Transverse colon (tissue), 4 donors: ENCODE data around the gene ARHGAP8. TPM values are rescaled to one million over a fixed set of nuclear protein-coding genes. Genes with fewer than 3 reads are reported as not detected.

Experiments used
- DNase-seq: peaks from one replicate; pipeline ENCODE4 v3.0.0-alpha.2; 2019
- H3K27ac ChIP-seq, 4 donors: fragments of 200-600 bp; sonication (generic); 2 replicates each; pipeline ENCODE4 v1.5.1; 2016 to 2018; ENCODE audit warnings: inconsistent platforms in 4 of 4
- H3K27me3 ChIP-seq: fragments of 200-600 bp; sonication (generic); 2 replicates; pipeline ENCODE4 v1.5.1; 2017; ENCODE audit warnings: inconsistent platforms
- H3K36me3 ChIP-seq, 4 donors: fragments of 200-600 bp; sonication (generic); 2 replicates each; pipeline ENCODE4 v1.5.1; 2017 to 2019; ENCODE audit warnings: inconsistent platforms in 4 of 4
- H3K4me1 ChIP-seq, 4 donors: fragments of 200-600 bp; sonication (generic); 2 replicates each; pipeline ENCODE4 v1.5.1; 2017 to 2020; ENCODE audit warnings: inconsistent platforms in 4 of 4
- H3K4me3 ChIP-seq, 4 donors: fragments of 200-600 bp; sonication (generic); 1 replicate in 1 of 4; 2 replicates in 3 of 4; pipeline versions ENCODE4 v1.5.1 to v1.6.1; 2017 to 2019; ENCODE audit warnings: inconsistent platforms in 4 of 4
- H3K9me3 ChIP-seq, 2 donors: fragments of 200-600 bp; sonication (generic); 2 replicates each; pipeline ENCODE4 v1.5.1; 2017 to 2019; ENCODE audit warnings: inconsistent platforms in 2 of 2
- CTCF ChIP-seq, 5 experiments: fragments of 200-600 bp in 3 of 5; fragments of 450-650 bp in 2 of 5; sonication (generic) in 3 of 5; IDR thresholded peaks; 1 replicate in 2 of 5; 2 replicates in 3 of 5; pipeline ENCODE4 v1.5.1; 2016 to 2017; ENCODE audit warnings: antibody characterized with exemption in 5 of 5, inconsistent platforms in 3 of 5, mild to moderate bottlenecking in 2 of 5, moderate library complexity in 1 of 5
- EP300 ChIP-seq: sonication (generic); formaldehyde crosslinking; IDR thresholded peaks from one replicate; pipeline ENCODE4 v1.6.1; 2017; ENCODE audit warnings: antibody characterized with exemption, low read depth
- POLR2A ChIP-seq: fragments of 450-650 bp; IDR thresholded peaks from one replicate; pipeline ENCODE4 v1.6.1; 2016; ENCODE audit warnings: antibody characterized with exemption, mild to moderate bottlenecking, moderate library complexity
- POLR2AphosphoS5 ChIP-seq, 3 donors: sonication (generic); formaldehyde crosslinking; IDR thresholded peaks; one replicate each; pipeline ENCODE4 v1.6.1; 2016; ENCODE audit warnings: antibody characterized with exemption in 3 of 3
- WGBS, 2 donors: methylation state at CpG; one replicate each; pipeline ENCODE4 v1.1.5; 2018; ENCODE audit warnings: low coverage in 1 of 2; 5-methylcytosine and 5-hydroxymethylcytosine counted together
- in situ Hi-C, 4 donors: fragments of 200-750 bp; cut with MboI; loops; one replicate each; pipeline versions ENCODE4 v1.15.0 to v1.15.1; 2017; ENCODE audit warnings: low sequenced_read_pairs in 3 of 4, low pct_ligation_motif_present in 1 of 4, low pct_unique_long_range_greater_than_20kb in 1 of 4
- intact Hi-C: fragments of 100-400 bp; cut with DNase I; formaldehyde crosslinking; loops from one replicate; pipeline ENCODE4 v1.15.1; 2023; ENCODE audit warnings: low total_unique reads
- total RNA-seq, 4 donors: library from RNA; depleted of rRNA; stranded (reverse); fragments of >200 nt; gene quantifications; one replicate each; pipeline ENCODE4 v1.1.0, GENCODE V29; 2016

Gene ARHGAP8
- 10 to 100 TPM; 28.6 to 51.5 (median 31.5) TPM for total RNA-seq

- TF ChIP-seq POLR2A (peak; percentile 23), EP300 (no peak), CTCF (IDR thresholded peaks at IDR 0.05) (no peak), POLR2AphosphoS5 (IDR thresholded peaks at IDR 0.05) (peak in 1 of 3 donors; percentile 16)
- no peaks in the 10 kb centered on the region for H3K36me3 ChIP-seq
- in situ Hi-C loops, result no loop called here
- peak within 1 kb of the TSS; percentile 72 to 90 (median 84) for H3K27ac ChIP-seq
- H3K4me1 ChIP-seq, result peaks cover 0 to 60% (median 28%) of the 10 kb centered on the region in 4 donors
- peaks cover 55% of the 10 kb centered on the region for H3K27me3 ChIP-seq
- intact Hi-C loops, result no loop called here
- H3K9me3 ChIP-seq, result no peaks in the 10 kb centered on the region
- WGBS, 2 donors, result 6% methylated on average over 62 of the region's 78 CpGs; no CpG with 5 or more reads in 1 of the 2 donors
- peak; percentile 64 for DNase-seq
- peak within 1 kb of the TSS; percentile 15 to 62 (median 58) for H3K4me3 ChIP-seq
These were observed at the start of gene ARHGAP8 for GRCh38 chr22:44752285-44753188. ARHGAP8 (plus strand) TSS chr22:44752575; CDS start chr22:44786528, 33,953 bp downstream.

GRCh38 chr22:44703255-44703870 is 49.0 kb upstream of the ARHGAP8 start:
- Histone ChIP-seq H3K4me3 (peak overlapping the region; percentile 68 to 79 (median 74)), H3K4me1 (peaks cover 4 to 31% (median 17%) of the 10 kb centered on the region in 4 donors), H3K9me3 (no peaks in the 10 kb centered on the region), H3K27ac (peak overlapping the region in 3 of 4 donors; percentile 85 to 89 (median 87)), H3K27me3 (no peaks in the 10 kb centered on the region), H3K36me3 (no peaks in the 10 kb centered on the region)
- in situ Hi-C loops (no loop called here), intact Hi-C loops (no loop called here)
- no peak for DNase-seq
- TF ChIP-seq POLR2AphosphoS5 (IDR thresholded peaks at IDR 0.05), result no peak
- no peak for TF ChIP-seq POLR2A
- no peak for TF ChIP-seq CTCF (IDR thresholded peaks at IDR 0.05)
- no peak for TF ChIP-seq EP300
- WGBS, 2 donors, result 35 to 40% methylated on average over 1 to 21 of the region's 23 CpGs

- Histone ChIP-seq H3K4me3 (no peak overlapping the region), H3K4me1 (peaks cover 4 to 31% (median 17%) of the 10 kb centered on the region in 4 donors), H3K27ac (no peak overlapping the region), H3K9me3 (no peaks in the 10 kb centered on the region), H3K27me3 (no peaks in the 10 kb centered on the region), H3K36me3 (no peaks in the 10 kb centered on the region)
- 92% methylated on average over 14 of the region's 16 CpGs; no CpG with 5 or more reads in 1 of the 2 donors for WGBS, 2 donors
- intact Hi-C loops, result no loop called here
- TF ChIP-seq POLR2AphosphoS5 (IDR thresholded peaks at IDR 0.05) (no peak), CTCF (IDR thresholded peaks at IDR 0.05) (no peak), POLR2A (no peak), EP300 (no peak)
- in situ Hi-C loops, result no loop called here
- DNase-seq, result no peak
These were observed 48.0 kb upstream of the ARHGAP8 start for GRCh38 chr22:44704159-44705021.

- in situ Hi-C loops, result no loop called here
- Histone ChIP-seq H3K27ac (no peak overlapping the region), H3K36me3 (no peaks in the 10 kb centered on the region), H3K4me1 (peaks cover 4 to 35% (median 21%) of the 10 kb centered on the region in 4 donors), H3K9me3 (no peaks in the 10 kb centered on the region), H3K27me3 (no peaks in the 10 kb centered on the region), H3K4me3 (no peak overlapping the region)
- no peak for TF ChIP-seq POLR2AphosphoS5 (IDR thresholded peaks at IDR 0.05)
- no peak for TF ChIP-seq CTCF (IDR thresholded peaks at IDR 0.05)
- no peak for TF ChIP-seq POLR2A
- TF ChIP-seq EP300, result no peak
- 80 to 100% methylated on average over 2 to 4 of the region's 4 CpGs for WGBS, 2 donors
- no peak for DNase-seq
- intact Hi-C loops, result no loop called here
These were observed 47.4 kb upstream of the ARHGAP8 start for GRCh38 chr22:44705022-44705297.
